GM18526 (cell line): ENCODE measurements around the gene MYF6.

Source experiments
- POLR2A ChIP-seq: IDR thresholded peaks from 3 replicates; pipeline ENCODE4 v1.6.1; 2011; ENCODE audit not compliant: insufficient read length; ENCODE audit errors: extremely low read depth

MYF6 gene

DNA sequence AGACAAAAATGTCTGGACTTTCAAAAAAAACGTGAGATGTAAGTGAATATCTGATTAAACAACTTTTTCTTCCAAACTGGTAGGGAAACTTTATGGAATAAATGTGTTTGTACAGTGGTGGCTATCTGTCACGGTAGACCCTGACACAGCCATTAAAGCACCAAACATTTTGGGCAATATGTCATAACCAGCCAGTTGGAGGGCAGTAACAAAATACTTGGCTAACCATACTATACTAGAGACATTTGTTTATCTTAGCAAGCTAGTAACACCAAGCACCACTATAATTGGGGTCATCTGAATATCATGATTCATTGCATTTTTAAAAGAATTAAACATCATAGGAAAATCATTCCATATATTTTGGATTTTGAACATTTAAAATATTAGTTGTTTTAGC, 6.0 kb upstream of the MYF6 start:
- no peak for TF ChIP-seq POLR2A

DNA sequence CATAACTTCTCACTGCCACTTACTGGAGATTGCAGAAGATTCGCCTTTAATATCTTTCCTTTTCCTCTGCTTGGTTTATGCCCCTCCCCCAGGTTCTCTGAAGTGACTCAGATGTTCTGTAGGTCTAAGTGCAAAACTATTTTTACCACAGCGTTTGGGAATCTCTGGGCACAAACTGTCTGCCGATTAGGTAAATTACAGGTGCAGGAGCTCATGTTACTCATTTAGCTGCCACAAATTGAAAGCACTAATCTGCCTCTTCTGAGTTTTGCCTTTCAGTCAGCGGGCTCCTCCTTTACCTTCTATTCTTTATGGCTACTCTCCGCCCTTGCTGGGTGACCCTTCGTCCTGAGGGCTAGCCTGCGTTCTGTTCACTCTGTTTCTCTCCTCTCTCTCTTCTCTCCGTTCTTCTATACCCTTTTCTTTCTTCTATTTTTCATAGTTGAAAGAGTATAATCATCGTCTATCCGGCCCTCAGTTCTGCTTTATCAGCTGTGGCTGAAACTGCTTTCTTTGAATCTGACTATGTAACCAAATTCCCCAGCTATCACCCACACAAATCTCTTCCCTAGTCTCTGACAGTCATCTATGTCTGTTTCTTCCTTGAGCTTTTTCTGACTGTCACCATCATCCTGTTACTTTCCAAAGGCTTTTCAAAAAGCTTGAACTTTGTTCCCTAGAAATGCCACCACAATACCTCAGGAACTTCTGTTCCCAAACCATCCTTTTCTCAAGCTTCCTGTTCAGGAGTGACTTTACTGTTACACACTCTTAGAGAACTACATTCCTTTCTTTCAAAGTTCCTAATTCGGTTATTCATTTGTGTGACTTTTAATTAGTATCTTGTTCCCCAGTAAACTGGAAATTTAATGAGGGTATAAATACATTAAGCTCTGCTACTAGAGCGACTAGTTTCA, 4.3 kb upstream of the MYF6 start:
- TF ChIP-seq POLR2A: no peak

DNA sequence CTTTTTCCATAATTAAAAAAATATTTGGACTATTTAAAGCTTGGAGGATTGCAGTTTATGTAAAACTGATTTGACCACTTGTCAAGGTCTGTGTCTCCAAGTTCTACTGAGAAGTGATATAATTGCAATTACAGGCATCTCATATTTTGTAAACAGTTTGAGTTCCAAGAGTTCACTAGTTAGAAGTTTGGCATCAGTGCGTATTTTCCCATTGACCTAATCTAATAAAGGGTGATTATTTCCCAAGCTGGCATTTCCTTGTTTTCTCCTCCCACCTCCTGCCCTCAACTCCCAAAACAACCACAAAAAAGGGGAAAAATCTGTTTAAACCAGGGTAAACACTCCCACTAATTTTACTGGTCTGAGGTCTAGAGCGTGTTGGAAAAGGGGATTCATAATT, 3.0 kb upstream of the MYF6 start:
- TF ChIP-seq POLR2A: no peak

DNA sequence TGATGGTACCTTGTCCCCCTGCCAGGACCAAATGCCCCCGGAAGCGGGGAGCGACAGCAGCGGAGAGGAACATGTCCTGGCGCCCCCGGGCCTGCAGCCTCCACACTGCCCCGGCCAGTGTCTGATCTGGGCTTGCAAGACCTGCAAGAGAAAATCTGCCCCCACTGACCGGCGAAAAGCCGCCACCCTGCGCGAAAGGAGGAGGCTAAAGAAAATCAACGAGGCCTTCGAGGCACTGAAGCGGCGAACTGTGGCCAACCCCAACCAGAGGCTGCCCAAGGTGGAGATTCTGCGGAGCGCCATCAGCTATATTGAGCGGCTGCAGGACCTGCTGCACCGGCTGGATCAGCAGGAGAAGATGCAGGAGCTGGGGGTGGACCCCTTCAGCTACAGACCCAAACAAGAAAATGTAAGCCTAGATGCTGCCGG, 410 bp downstream of the MYF6 start:
- TF ChIP-seq POLR2A: no peak

DNA sequence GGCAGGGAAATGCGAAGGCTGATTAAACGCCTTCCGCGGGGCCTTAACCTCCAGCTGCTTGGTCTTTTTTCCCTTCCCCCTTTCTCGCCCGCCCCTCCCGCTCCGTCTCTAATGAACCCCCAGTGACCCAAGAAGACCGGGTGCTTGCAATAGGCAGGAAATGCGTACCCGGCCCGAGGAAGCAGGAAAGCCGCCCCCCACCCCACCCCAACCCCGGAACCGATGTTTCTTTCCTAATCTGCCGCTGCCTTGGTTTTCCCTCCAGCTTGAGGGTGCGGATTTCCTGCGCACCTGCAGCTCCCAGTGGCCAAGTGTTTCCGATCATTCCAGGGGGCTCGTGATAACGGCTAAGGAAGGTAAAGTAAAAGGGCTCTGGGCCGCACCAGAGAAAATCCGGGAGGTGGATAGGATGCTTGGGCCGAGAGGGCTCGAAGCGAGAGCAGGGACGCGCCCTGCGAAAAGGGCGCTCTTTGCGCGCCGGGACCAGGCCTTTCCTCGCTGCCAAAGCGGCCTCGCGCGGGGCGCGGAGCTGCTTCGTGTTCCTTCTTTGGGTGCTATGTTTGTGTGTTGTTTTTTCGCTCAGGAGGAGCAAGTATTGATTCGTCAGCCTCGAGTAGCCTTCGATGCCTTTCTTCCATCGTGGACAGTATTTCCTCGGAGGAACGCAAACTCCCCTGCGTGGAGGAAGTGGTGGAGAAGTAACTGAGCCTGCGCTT, 983 bp downstream of the MYF6 start:
- TF ChIP-seq POLR2A: no peak

DNA sequence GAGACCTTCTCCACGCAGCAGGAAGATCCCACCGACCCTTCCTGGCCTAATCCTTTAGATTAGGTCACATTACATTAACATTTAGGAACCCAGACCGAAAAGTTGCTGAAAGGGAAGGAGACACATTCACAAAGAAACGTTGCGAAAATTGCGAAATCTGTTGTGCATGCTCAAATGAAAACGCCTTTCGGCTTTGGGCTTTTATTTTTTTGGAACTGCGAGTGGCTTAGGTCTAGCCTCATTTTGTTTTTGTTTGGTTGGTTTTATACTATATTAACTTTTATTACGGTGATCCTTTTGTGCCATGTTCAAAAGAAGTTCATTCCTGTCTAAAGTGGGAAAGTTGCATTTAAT, 1.5 kb downstream of the MYF6 start:
- no peak for TF ChIP-seq POLR2A

DNA sequence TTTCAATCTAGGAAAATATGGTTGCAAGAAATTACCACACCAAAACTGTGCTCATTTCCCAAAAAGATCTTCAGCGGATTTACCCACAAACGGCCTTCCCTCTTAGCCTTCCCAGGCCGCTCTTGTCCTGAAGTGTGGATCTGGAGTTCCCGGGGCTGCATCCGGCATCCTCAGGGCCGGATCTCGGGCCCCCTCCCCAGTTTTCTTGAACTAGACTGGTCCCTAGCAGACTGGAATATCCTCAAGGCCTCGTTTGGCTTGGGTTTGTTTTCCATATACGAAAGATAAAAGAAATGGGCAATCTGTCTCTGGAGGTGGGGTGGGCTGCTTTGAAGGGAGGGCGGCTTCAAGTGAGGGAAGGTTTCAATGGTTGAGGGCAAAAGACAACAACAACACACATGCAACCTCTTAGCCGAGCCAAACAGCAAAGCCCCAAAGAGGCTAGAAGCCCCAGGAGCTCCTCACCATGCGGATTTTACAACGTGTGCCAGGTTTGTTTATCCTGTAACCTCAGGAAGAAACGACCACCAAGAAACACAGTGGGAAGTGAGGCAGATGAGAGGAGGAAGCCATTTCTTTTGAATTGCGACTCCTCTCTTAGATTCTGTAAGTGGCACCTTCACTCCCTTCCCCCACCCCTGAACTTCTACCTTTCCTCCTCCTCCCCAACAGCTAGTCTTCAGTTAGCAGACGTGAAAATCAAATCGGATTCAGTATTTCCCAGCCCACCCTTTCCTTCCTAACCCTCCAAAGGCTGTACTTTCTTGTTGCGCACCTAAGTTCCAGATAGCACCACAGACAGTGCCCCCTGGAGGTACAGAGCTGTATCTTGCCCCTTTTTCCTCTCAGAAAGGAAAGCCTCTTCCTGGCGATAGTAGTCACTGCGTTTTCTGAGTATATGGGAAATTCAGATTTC, 2.6 kb downstream of the MYF6 start:
- TF ChIP-seq POLR2A: no peak

DNA sequence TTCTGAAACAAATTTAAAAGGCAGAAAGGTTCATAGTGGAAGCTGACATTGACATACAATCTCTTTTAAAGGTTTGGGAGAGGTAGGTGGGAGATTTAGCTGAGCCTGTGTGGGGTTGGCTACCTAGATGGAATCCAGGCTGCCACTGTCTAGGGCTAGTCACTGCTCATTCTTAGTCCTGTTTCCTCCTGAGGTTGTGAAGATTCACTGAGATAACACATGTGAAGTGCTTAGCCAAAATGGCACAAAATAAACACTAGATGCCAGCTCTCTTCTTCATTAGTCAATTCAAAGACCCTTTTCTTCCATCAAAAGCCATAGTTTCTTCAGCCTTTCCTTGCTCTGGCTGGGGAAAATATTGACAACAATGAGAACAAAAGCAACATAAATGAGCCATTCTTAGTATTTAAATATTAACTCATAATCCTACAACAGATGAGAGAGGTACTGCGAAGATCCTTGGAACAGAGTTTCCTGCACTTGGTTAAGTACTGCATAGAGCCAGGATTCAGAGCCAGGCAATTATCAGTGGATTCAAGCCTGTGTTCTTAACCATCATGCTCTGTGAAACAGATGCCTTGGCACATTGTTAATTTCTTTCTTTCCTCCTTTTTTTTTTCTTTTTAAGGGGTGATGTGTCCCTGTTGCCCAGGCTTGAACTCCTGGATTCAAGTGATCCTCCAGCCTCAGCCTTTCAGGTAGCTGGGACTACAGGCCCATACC, 3.5 kb downstream of the MYF6 start:
- no peak for TF ChIP-seq POLR2A

DNA sequence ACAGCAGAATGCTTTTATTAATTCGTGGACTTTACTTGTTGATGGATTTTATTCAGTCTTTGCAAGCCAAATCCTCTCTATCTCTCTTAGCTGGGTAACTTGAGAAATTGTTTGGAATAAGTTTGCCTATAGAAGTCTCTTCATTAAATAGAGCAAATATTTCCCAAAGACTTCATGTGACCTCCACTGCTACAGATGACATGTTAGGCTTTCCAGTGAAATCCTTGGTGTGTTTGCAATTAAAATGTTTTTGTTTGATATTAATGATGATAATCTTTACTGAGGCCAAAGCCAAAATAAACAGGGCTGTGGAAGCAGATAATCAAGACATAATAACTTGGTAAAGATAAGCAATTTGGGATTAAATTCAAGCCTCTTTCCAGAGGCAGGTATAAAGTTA, 4.4 kb downstream of the MYF6 start:
- TF ChIP-seq POLR2A: no peak

DNA sequence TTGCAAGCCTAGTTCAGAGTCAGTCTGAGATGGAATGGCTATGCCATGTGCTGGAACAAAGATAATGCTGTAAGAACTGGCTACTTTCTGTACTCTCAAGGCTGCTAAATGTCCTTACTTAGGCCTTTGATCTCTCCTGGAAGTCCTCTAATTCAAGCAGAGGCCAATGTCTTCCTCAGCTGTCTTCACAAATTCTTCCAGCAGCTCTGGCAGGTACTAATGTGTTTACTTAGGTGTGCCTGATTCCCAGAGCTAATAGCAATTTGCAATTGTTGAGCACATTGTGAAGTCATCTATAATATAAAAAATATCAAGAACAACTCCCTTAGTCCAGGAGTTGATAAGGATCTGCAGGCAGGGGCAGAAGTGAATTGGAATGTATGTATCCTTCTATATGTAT, 5.4 kb downstream of the MYF6 start:
- TF ChIP-seq POLR2A: no peak

DNA sequence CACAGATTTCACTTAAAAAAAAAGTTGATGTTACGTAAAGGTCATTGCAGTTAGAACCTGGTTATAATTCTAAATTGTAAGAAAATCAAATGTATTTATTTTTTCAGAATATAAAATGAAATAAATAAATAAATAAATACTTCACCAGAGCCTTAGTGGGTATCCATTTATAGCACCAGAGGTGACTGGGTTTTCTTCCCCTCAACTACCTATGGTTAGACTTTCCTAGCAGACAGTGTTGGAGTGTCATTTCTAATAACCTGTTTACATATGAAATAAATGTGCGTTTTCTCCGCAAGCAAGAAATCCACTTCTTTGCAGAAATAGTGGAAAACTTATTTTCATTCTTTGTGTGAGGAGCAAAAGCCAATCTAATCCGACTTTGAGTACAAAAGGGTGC, 6.0 kb downstream of the MYF6 start:
- TF ChIP-seq POLR2A: no peak

DNA sequence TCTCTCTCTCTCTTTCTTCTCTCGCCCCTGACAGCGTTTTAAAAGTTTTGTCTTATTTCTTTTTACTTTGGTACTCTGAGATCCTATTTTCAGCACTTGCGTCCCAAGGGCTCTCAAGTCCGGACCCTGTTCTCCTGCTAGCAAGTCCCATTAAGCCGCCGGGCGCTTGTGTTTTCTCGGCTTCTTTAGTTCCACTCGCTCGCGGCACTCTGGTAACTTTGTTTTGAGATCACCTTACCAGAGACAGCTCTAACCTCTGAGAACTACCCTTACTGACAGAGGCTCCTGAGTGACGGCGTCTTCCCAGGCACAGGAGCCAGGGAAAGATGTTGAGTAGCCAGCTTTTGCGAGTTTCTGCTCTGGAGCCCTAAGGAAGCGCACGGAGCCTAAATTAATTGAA, 6.6 kb downstream of the MYF6 start:
- TF ChIP-seq POLR2A: no peak

DNA sequence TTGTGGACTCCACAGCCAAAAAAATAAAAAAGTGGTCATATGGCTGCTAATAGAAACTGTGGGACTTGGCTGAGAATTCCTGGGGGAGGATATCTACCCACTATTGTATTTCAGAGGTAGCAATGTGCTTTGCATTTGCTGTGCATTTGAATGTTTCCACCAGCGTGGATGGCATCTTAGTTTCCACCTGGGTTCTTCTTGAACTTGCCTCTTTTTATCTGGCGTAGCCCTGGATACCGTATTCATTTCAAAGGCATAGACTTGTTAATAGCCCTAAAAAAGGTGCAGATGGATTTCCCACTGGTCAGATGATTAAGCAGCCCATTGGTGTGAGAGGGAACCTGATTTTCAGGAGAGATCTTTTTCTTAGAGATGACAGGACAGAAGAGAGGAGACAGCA, 7.4 kb downstream of the MYF6 start:
- TF ChIP-seq POLR2A: no peak

DNA sequence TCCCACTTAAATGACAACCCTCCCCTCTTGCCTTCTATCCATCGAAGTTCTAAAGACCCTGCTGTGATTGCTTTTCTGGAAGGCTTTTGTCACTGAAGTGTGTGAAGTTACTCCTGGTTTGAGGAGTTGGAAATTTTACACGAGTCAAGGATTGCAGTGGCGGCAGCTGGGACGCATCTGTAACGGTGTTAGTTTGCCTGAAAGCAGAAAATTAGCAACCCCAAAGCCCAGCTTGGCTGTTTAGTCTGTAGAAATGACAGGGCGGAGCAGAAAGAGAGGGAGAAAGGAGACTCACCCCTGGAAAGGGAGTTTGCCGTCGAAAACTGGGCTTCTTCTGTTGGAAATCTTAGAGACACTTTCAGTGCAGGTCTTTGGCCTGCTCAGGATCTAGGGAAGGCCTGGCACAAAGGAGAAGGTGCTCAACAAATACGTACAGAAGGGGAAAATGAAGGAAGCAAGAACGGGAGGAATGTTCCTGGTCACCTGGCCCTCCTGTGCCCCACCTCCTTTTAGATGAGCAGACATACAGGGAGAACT, 8.3 kb downstream of the MYF6 start:
- no peak for TF ChIP-seq POLR2A
